GM12873 (cell line): ENCODE data around the gene GSAP.

ENCODE experiments used
- CTCF ChIP-seq: IDR thresholded peaks from 2 replicates; pipeline ENCODE4 v1.5.1; 2012; ENCODE audit warnings: low read depth, mild to moderate bottlenecking, moderate library complexity, low read length, control low read depth; ENCODE audit not compliant: insufficient read depth; ENCODE audit errors: missing control alignments

The GSAP gene

GRCh38 chr7:77393954-77394353 lies 22.2 kb downstream of the GSAP start:
- TF ChIP-seq CTCF: no peak

- TF ChIP-seq CTCF: no peak
Measured at GRCh38 chr7:77393261-77393660, 22.9 kb downstream of the GSAP start.

GRCh38 chr7:77391230-77391629 lies 24.9 kb downstream of the GSAP start:
- no peak for TF ChIP-seq CTCF

GRCh38 chr7:77388055-77388641 lies 28.0 kb downstream of the GSAP start:
- no peak for TF ChIP-seq CTCF

GRCh38 chr7:77386165-77386822 lies 29.9 kb downstream of the GSAP start:
- no peak for TF ChIP-seq CTCF

GRCh38 chr7:77383333-77383740 lies 32.8 kb downstream of the GSAP start:
- no peak for TF ChIP-seq CTCF

- TF ChIP-seq CTCF: no peak
Measured at GRCh38 chr7:77382532-77382931, 33.6 kb downstream of the GSAP start.
